Mesenchymal stem cell (in vitro differentiated cells and primary cell): ENCODE measurements around the gene AGXT.

Experiments
- DNase-seq: peaks from one replicate; pipeline ENCODE4 v3.0.0-alpha.2; 2013
- H2AFZ ChIP-seq: one replicate; pipeline ENCODE4 v1.6.1; 2013; ENCODE audit warnings: low read depth, mild to moderate bottlenecking, control low read depth, inconsistent platforms, low read length, moderate library complexity
- H2AK5ac ChIP-seq: 2 replicates; pipeline ENCODE4 v1.6.1; 2013; ENCODE audit warnings: low read length, moderate library complexity, mild to moderate bottlenecking, inconsistent platforms; ENCODE audit not compliant: severe bottlenecking
- H2BK120ac ChIP-seq: one replicate; pipeline ENCODE4 v1.6.1; 2013; ENCODE audit warnings: low read depth, mild to moderate bottlenecking, inconsistent platforms, low read length, moderate library complexity
- H2BK12ac ChIP-seq, 2 experiments: one replicate each; pipeline ENCODE4 v1.6.1; 2013; ENCODE audit warnings: inconsistent platforms in 2 of 2, low read length in 2 of 2, mild to moderate bottlenecking in 2 of 2, moderate library complexity in 2 of 2, control low read depth in 1 of 2
- H2BK15ac ChIP-seq: one replicate; pipeline ENCODE4 v1.6.1; 2013; ENCODE audit warnings: mild to moderate bottlenecking, low read depth, inconsistent platforms; ENCODE audit not compliant: poor library complexity, severe bottlenecking
- H2BK5ac ChIP-seq: 2 replicates; pipeline ENCODE4 v1.6.1; 2013; ENCODE audit warnings: low read depth, mild to moderate bottlenecking, low read length, control low read depth, inconsistent platforms; ENCODE audit not compliant: poor library complexity, severe bottlenecking
- H3K14ac ChIP-seq, 2 experiments: one replicate each; pipeline ENCODE4 v1.6.1; 2013; ENCODE audit warnings: inconsistent platforms in 2 of 2, low read length in 2 of 2, control low read depth in 1 of 2, mild to moderate bottlenecking in 1 of 2, moderate library complexity in 1 of 2
- H3K18ac ChIP-seq, 2 experiments: one replicate each; pipeline ENCODE4 v1.6.1; 2013; ENCODE audit warnings: inconsistent platforms in 2 of 2, low read length in 2 of 2, control low read depth in 1 of 2, low read depth in 1 of 2, mild to moderate bottlenecking in 1 of 2
- H3K23ac ChIP-seq, 2 experiments: one replicate each; pipeline ENCODE4 v1.6.1; 2013; ENCODE audit warnings: inconsistent platforms in 2 of 2, low read length in 2 of 2, mild to moderate bottlenecking in 2 of 2, moderate library complexity in 2 of 2, control low read depth in 1 of 2
- H3K27ac ChIP-seq: 2 replicates; pipeline ENCODE4 v1.5.1; 2013; ENCODE audit warnings: mild to moderate bottlenecking, moderate library complexity, low read length, control low read depth, inconsistent platforms; ENCODE audit not compliant: poor library complexity, severe bottlenecking
- H3K27me3 ChIP-seq, 2 experiments: 2 replicates each; pipeline versions ENCODE4 v1.6.1 to v1.7.0; 2013; ENCODE audit warnings: low read length in 2 of 2, mild to moderate bottlenecking in 2 of 2, moderate library complexity in 2 of 2, control low read depth in 1 of 2, inconsistent platforms in 1 of 2; ENCODE audit not compliant: control insufficient read depth in 1 of 2, insufficient read depth in 1 of 2
- H3K36me3 ChIP-seq, 2 experiments: 2 replicates each; pipeline versions ENCODE4 v1.6.1 to v1.7.0; 2013; ENCODE audit warnings: low read length in 2 of 2, control low read depth in 1 of 2, inconsistent platforms in 1 of 2, low read depth in 1 of 2, mild to moderate bottlenecking in 1 of 2; ENCODE audit not compliant: insufficient read depth in 2 of 2, control insufficient read depth in 1 of 2
- H3K4ac ChIP-seq, 2 experiments: one replicate each; pipeline ENCODE4 v1.6.1; 2013; ENCODE audit warnings: inconsistent platforms in 2 of 2, low read length in 2 of 2, mild to moderate bottlenecking in 2 of 2, moderate library complexity in 2 of 2, control low read depth in 1 of 2, low read depth in 1 of 2
- H3K4me1 ChIP-seq: 2 replicates; pipeline ENCODE4 v1.6.1; 2013; ENCODE audit warnings: low read depth, low read length, control low read depth; ENCODE audit not compliant: control insufficient read depth, insufficient read depth
- H3K4me2 ChIP-seq: 2 replicates; pipeline ENCODE4 v1.6.1; 2013; ENCODE audit warnings: low read length, mild to moderate bottlenecking, inconsistent platforms; ENCODE audit not compliant: poor library complexity, severe bottlenecking
- H3K4me3 ChIP-seq, 2 experiments: 2 replicates each; pipeline versions ENCODE4 v1.5.1 to v1.7.0; 2013; ENCODE audit warnings: low read length in 2 of 2, mild to moderate bottlenecking in 2 of 2, control low read depth in 1 of 2, low read depth in 1 of 2; ENCODE audit not compliant: insufficient read depth in 1 of 2
- H3K79me1 ChIP-seq: replicated peaks from 2 replicates; pipeline ENCODE4 v1.6.1; 2013; ENCODE audit warnings: mild to moderate bottlenecking, control low read depth, low read length, inconsistent platforms; ENCODE audit not compliant: poor library complexity, severe bottlenecking
- H3K9ac ChIP-seq: 2 replicates; pipeline ENCODE4 v1.7.0; 2013; ENCODE audit warnings: mild to moderate bottlenecking, low read length, moderate library complexity
- H3K9me3 ChIP-seq: 2 replicates; pipeline ENCODE4 v1.7.0; 2013; ENCODE audit warnings: mild to moderate bottlenecking, low read length; ENCODE audit not compliant: control insufficient read depth
- H4K8ac ChIP-seq: one replicate; pipeline ENCODE4 v1.6.1; 2013; ENCODE audit warnings: inconsistent platforms, mild to moderate bottlenecking, low read length, moderate library complexity
- H4K91ac ChIP-seq: one replicate; pipeline ENCODE4 v1.6.1; 2013; ENCODE audit warnings: mild to moderate bottlenecking, low read length, inconsistent platforms
- WGBS: methylation state at CpG from one replicate; pipeline ENCODE4 v1.1.7; 2013; ENCODE audit warnings: mixed read lengths; 5-methylcytosine and 5-hydroxymethylcytosine counted together

The AGXT gene

GRCh38 chr2:240913810-240914644 lies 45.4 kb downstream of the AGXT start:
- no peaks in the 10 kb centered on the region for H3K9me3 ChIP-seq
- no peak overlapping the region for H3K27ac ChIP-seq
- no peak overlapping the region for H3K4me2 ChIP-seq
- WGBS = 60% methylated on average over 35 of the region's 36 CpGs
- H2BK5ac ChIP-seq = no peak overlapping the region
- H3K18ac ChIP-seq = peak overlapping the region in 1 of 2 experiments; percentile 37
- no peak overlapping the region for H4K91ac ChIP-seq
- no peak overlapping the region for H3K23ac ChIP-seq
- no peak overlapping the region for H3K14ac ChIP-seq
- no peak overlapping the region for H2BK15ac ChIP-seq
- no peak overlapping the region for H2AK5ac ChIP-seq
- H2BK12ac ChIP-seq = no peak overlapping the region
- no peak overlapping the region for H2AFZ ChIP-seq
- peaks cover 20% of the 10 kb centered on the region for H3K4me1 ChIP-seq
- H3K9ac ChIP-seq = peak overlapping the region; percentile 60
- peaks cover 0 to 3% of the 10 kb centered on the region in 2 experiments for H3K36me3 ChIP-seq
- peak; percentile 30 for DNase-seq
- H3K27me3 ChIP-seq = peaks cover 8 to 51% of the 10 kb centered on the region in 2 experiments
- no peak overlapping the region for H2BK120ac ChIP-seq
- peak overlapping the region in 1 of 2 experiments; percentile 5 for H3K4ac ChIP-seq
- no peaks in the 10 kb centered on the region for H3K79me1 ChIP-seq
- H3K4me3 ChIP-seq = no peak overlapping the region
- no peak overlapping the region for H4K8ac ChIP-seq

GRCh38 chr2:240914645-240915525 lies 46.3 kb downstream of the AGXT start:
- H3K79me1 ChIP-seq = no peaks in the 10 kb centered on the region
- no peaks in the 10 kb centered on the region for H3K9me3 ChIP-seq
- no peak overlapping the region for H2BK5ac ChIP-seq
- no peak overlapping the region for H3K23ac ChIP-seq
- H3K18ac ChIP-seq = peak overlapping the region in 1 of 2 experiments; percentile 37
- no peak overlapping the region for H3K4ac ChIP-seq
- H3K4me1 ChIP-seq = peaks cover 22% of the 10 kb centered on the region
- no peak overlapping the region for H3K14ac ChIP-seq
- H2BK15ac ChIP-seq = no peak overlapping the region
- no peak overlapping the region for H2BK120ac ChIP-seq
- peak overlapping the region; percentile 57 for H3K9ac ChIP-seq
- H2AK5ac ChIP-seq = no peak overlapping the region
- DNase-seq = no peak
- 66% methylated on average over 25 of the region's 25 CpGs for WGBS
- peaks cover 0 to 3% of the 10 kb centered on the region in 2 experiments for H3K36me3 ChIP-seq
- H3K27ac ChIP-seq = no peak overlapping the region
- H4K8ac ChIP-seq = no peak overlapping the region
- no peak overlapping the region for H4K91ac ChIP-seq
- H2AFZ ChIP-seq = no peak overlapping the region
- peaks cover 0 to 45% of the 10 kb centered on the region in 2 experiments for H3K27me3 ChIP-seq
- no peak overlapping the region for H2BK12ac ChIP-seq
- H3K4me2 ChIP-seq = peak overlapping the region; percentile 1
- no peak overlapping the region for H3K4me3 ChIP-seq

DNA sequence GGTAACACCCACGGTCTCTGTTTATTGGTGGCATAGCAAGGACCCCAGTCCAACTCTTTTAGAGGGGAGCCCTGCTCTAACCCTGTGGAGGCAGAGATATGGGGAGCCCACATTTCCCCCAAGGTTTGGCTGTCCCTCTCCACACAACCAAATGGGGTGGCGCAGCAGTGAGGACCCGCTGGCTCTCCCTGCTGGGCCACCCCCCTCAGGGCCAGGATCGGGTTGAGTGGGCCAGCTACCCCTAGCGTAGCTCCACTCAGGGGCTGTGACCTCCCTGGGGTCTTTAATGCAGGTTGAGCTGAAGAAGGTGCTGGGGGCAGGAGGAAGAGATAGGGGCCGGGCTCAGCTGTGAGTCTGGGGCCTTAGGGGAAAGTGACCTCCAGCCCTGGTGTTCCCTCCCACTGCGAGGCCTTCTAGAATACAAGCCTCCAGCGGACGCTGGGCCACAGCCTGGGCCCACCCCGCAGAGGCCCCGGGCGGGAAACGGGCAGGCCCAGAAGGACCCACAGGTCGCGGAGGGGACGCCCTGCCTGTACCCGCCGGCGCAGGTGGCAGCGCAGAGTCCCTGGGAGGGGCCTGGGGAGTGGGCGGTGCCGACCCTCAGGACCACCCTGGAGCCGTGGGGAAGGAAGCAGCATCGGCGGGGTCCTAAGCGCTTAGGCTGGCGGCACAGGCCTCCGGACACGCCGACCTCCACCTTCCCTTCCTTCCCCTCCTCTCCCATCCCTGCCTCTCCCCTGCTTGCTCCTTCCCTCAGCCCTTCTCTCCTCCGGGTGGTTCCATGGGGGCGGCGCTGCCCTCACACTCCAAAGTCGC lies 47.1 kb downstream of the AGXT start:
- Histone ChIP-seq H4K91ac (peak overlapping the region; percentile 76), H3K27me3 (peaks cover 0 to 43% of the 10 kb centered on the region in 2 experiments), H3K18ac (no peak overlapping the region), H3K9ac (peak overlapping the region; percentile 57), H2BK12ac (peak overlapping the region in 1 of 2 experiments; percentile 49), H3K79me1 (no peaks in the 10 kb centered on the region), H2AFZ (no peak overlapping the region), H3K4me3 (no peak overlapping the region), H2BK5ac (no peak overlapping the region), H3K4ac (no peak overlapping the region), H2BK120ac (no peak overlapping the region), H3K4me2 (peak overlapping the region; percentile 31), H3K23ac (no peak overlapping the region), H4K8ac (peak overlapping the region; percentile 33), H2AK5ac (no peak overlapping the region), H3K36me3 (peaks cover 0 to 3% of the 10 kb centered on the region in 2 experiments), H3K9me3 (no peaks in the 10 kb centered on the region), H3K4me1 (peaks cover 26% of the 10 kb centered on the region), H3K14ac (no peak overlapping the region), H2BK15ac (no peak overlapping the region), H3K27ac (no peak overlapping the region)
- 38% methylated on average over 12 of the region's 34 CpGs for WGBS
- no peak for DNase-seq
